K562 (cell line): ENCODE data around the gene SSBP2. TPM values are rescaled to one million over a fixed set of nuclear protein-coding genes. Genes with fewer than 3 reads are reported as not detected.
A peak's percentile ranks its signal among the peaks of the same experiment; 100 is the strongest.

Experiments
- ATAC-seq: fragments of 200-7000 bp; cut with Tn5 transposase; 3 replicates; pipeline ENCODE4 v1.9.1; 2020; ENCODE audit warnings: moderate library complexity
- BruUV-seq: library from RNA; stranded (reverse); fragments of 400-500 nt; replicated peaks from 2 replicates; lab custom pipeline; 2021; lab: Mats Ljungman, UMichigan
- CTCF ChIA-PET: fragments of 300-600 bp; formaldehyde crosslinking; extraction: SDS; loops from one replicate; lab custom pipeline; 2021; ENCODE audit warnings: low intra/inter-chr PET ratio; lab: Yijun Ruan, JAX
- POLR2A ChIA-PET: fragments of 300-600, 350-650 bp; sonication (Branson Sonifier 250); formaldehyde crosslinking; extraction: SDS; loops from one replicate; lab custom pipeline; 2021; ENCODE audit warnings: antibody characterized with exemption, inconsistent platforms; lab: Yijun Ruan, JAX
- DNase-seq, 4 experiments: peaks; one replicate each; pipeline versions ENCODE4 v3.0.0 to v3.0.0-alpha.2; 2011 to 2018; ENCODE audit warnings: low spot score in 3 of 4, mixed read lengths in 3 of 4; ENCODE audit errors: extremely low read depth in 1 of 4
- FAIRE-seq: peaks from 2 replicates; lab custom pipeline; 2011; peaks lifted over from hg19 to GRCh38; lab: Jason Lieb, UNC
- H2AFZ ChIP-seq: 2 replicates; pipeline ENCODE4 v1.6.0; 2011; ENCODE audit warnings: low read depth, low read length, control low read depth, inconsistent platforms
- H3K27ac ChIP-seq: fragments of 200-600 bp; 3 replicates; pipeline ENCODE4 v1.8.0; 2011; ENCODE audit warnings: low read depth, mild to moderate bottlenecking, control low read depth, inconsistent platforms, low read length, moderate library complexity, mixed read lengths; ENCODE audit errors: extremely low read depth
- H3K27me3 ChIP-seq, 2 experiments: fragments of 300-600 bp in 1 of 2; 2 replicates in 1 of 2; 3 replicates in 1 of 2; pipeline versions ENCODE4 v1.6.0 to v1.8.0; 2011; ENCODE audit warnings: inconsistent platforms in 2 of 2, low read length in 2 of 2, mild to moderate bottlenecking in 1 of 2, mixed read lengths in 1 of 2, moderate library complexity in 1 of 2; ENCODE audit not compliant: control insufficient read depth in 2 of 2, insufficient read depth in 2 of 2
- H3K36me3 ChIP-seq: fragments of 300-600 bp; 3 replicates; pipeline ENCODE4 v1.8.0; 2011; ENCODE audit warnings: mild to moderate bottlenecking, low read length, inconsistent platforms; ENCODE audit not compliant: control insufficient read depth, insufficient read depth
- H3K4me1 ChIP-seq, 2 experiments: fragments of 200-600 bp in 1 of 2; replicated peaks in 1 of 2; 2 replicates in 1 of 2; 3 replicates in 1 of 2; pipeline versions ENCODE4 v1.5.1 to v1.8.0; 2011; ENCODE audit warnings: inconsistent platforms in 2 of 2, low read length in 2 of 2, mild to moderate bottlenecking in 1 of 2, mixed read lengths in 1 of 2, moderate library complexity in 1 of 2; ENCODE audit not compliant: control insufficient read depth in 2 of 2, insufficient read depth in 2 of 2
- H3K4me2 ChIP-seq: 2 replicates; pipeline ENCODE4 v1.6.1; 2011; ENCODE audit warnings: low read length, control low read depth, inconsistent platforms, mixed read lengths; ENCODE audit not compliant: insufficient read depth
- H3K4me3 ChIP-seq: fragments of 200-600 bp; sonication (generic), shearing (Covaris generic); 2 replicates; pipeline ENCODE4 v1.5.1; 2016; ENCODE audit warnings: control low read depth, inconsistent platforms
- H3K79me2 ChIP-seq: fragments of 200-600 bp; 3 replicates; pipeline ENCODE4 v1.8.0; 2011; ENCODE audit warnings: low read length, inconsistent platforms; ENCODE audit not compliant: control insufficient read depth, insufficient read depth
- H3K9ac ChIP-seq, 2 experiments: 2 replicates each; pipeline versions ENCODE4 v1.6.0 to v1.6.1; 2011; ENCODE audit warnings: low read depth in 2 of 2, low read length in 2 of 2, control low read depth in 1 of 2, inconsistent platforms in 1 of 2, mild to moderate bottlenecking in 1 of 2, mixed read lengths in 1 of 2; ENCODE audit not compliant: insufficient read depth in 1 of 2
- H3K9me1 ChIP-seq: one replicate; pipeline ENCODE4 v1.6.0; 2011; ENCODE audit warnings: inconsistent platforms, mild to moderate bottlenecking, low read length, moderate library complexity; ENCODE audit not compliant: control insufficient read depth, insufficient read depth
- H3K9me3 ChIP-seq: replicated peaks from 2 replicates; pipeline ENCODE4 v1.5.1; 2011; ENCODE audit warnings: low read depth, low read length, inconsistent platforms; ENCODE audit not compliant: control insufficient read depth, insufficient read depth
- H4K20me1 ChIP-seq: replicated peaks from 2 replicates; pipeline ENCODE4 v1.6.1; 2011; ENCODE audit warnings: low read length, inconsistent platforms, mixed read lengths; ENCODE audit not compliant: control insufficient read depth, insufficient read depth
- ARID1B ChIP-seq: fragments of 450-650 bp; IDR thresholded peaks from 2 replicates; pipeline ENCODE4 v1.6.1; 2016; ENCODE audit warnings: antibody characterized with exemption, mild to moderate bottlenecking, inconsistent platforms
- DACH1 ChIP-seq: fragments of 450-650 bp; IDR thresholded peaks from 2 replicates; pipeline ENCODE4 v1.6.1; 2018; ENCODE audit not compliant: partially characterized antibody
- DPF2 ChIP-seq: fragments of 450-650 bp; IDR thresholded peaks from 2 replicates; pipeline ENCODE4 v1.6.1; 2016
- GATA2 ChIP-seq: sonication (generic); formaldehyde crosslinking; IDR thresholded peaks from 2 replicates; pipeline ENCODE4 v1.4.0; 2020; ENCODE audit warnings: mild to moderate bottlenecking, missing genetic modification reagents
- HDAC2 ChIP-seq: fragments of 450-650 bp; IDR thresholded peaks from 2 replicates; pipeline ENCODE4 v1.6.1; 2016; ENCODE audit warnings: mild to moderate bottlenecking
- NEUROD1 ChIP-seq: fragments of 150-350 bp; IDR thresholded peaks from 2 replicates; pipeline ENCODE4 v1.6.1; 2014; ENCODE audit warnings: borderline replicate concordance, low read length, low read depth; ENCODE audit not compliant: partially characterized antibody
- SMAD2 ChIP-seq: fragments of 150-350 bp; IDR thresholded peaks from 2 replicates; pipeline ENCODE4 v1.6.1; 2014; ENCODE audit warnings: low read depth, mild to moderate bottlenecking, low read length
- SRSF3 ChIP-seq: fragments of 200-400 bp; formaldehyde crosslinking; IDR thresholded peaks from 2 replicates; pipeline ENCODE4 v1.6.1; 2016; ENCODE audit warnings: mild to moderate bottlenecking, low read length, moderate library complexity; ENCODE audit not compliant: insufficient read depth
- TCF3 ChIP-seq: sonication (generic); formaldehyde crosslinking; IDR thresholded peaks from 2 replicates; pipeline ENCODE4 v1.4.0; 2020; ENCODE audit warnings: mild to moderate bottlenecking, missing genetic modification reagents
- TCF7L2 ChIP-seq: fragments of 150-350 bp; IDR thresholded peaks from 2 replicates; pipeline ENCODE4 v1.6.1; 2016; ENCODE audit warnings: low read depth, mild to moderate bottlenecking, low read length, moderate library complexity
- TGIF2 ChIP-seq: sonication (generic); formaldehyde crosslinking; IDR thresholded peaks from 2 replicates; pipeline ENCODE4 v1.8.1; 2022; ENCODE audit warnings: mild to moderate bottlenecking, missing genetic modification reagents, moderate library complexity
- ZNF592 ChIP-seq: fragments of 450-650 bp; IDR thresholded peaks from 2 replicates; pipeline ENCODE4 v1.6.1; 2017; ENCODE audit warnings: antibody characterized with exemption, mild to moderate bottlenecking
- WGBS: fragments of 100-300 bp; shearing (Covaris generic); methylation state at CpG from one replicate; pipeline ENCODE4 v1.1.6; 2016; ENCODE audit warnings: low coverage, mixed read lengths; ENCODE audit not compliant: insufficient coverage; ENCODE audit errors: missing lambda C conversion rate; 5-methylcytosine and 5-hydroxymethylcytosine counted together
- in situ Hi-C: fragments of 300-500 bp; cut with MboI; formaldehyde crosslinking; loops from 4 replicates; pipeline ENCODE4 v1.15.0; 2018; ENCODE audit warnings: inconsistent platforms, mixed read lengths
- intact Hi-C: fragments of 100-400 bp; cut with micrococcal nuclease; formaldehyde crosslinking; loops from 2 replicates; pipeline ENCODE4 v1.14.2; 2022
- polyA plus RNA-seq, 8 experiments: library from polyadenylated mRNA; depleted of rRNA in 4 of 8; stranded (reverse) in 5 of 8; unstranded in 3 of 8; fragments of >200 nt; fragmentation: Nextera tagmentation in 2 of 8; fragmentation: Illumina TruSeq in 1 of 8; extraction: Ambion mirVana in 2 of 8; extraction: Trizol in 1 of 8; gene quantifications; 2 replicates each; pipeline versions ENCODE4 v1.2.1 to v1.2.3, GENCODE V29; 2011 to 2014; ENCODE audit warnings: inconsistent platforms in 1 of 8, missing spikeins in 1 of 8
- total RNA-seq, 7 experiments: library from RNA; depleted of rRNA in 6 of 7; stranded (reverse); fragments of >200 nt in 6 of 7; fragmentation: Illumina TruSeq in 2 of 7; extraction: Trizol in 2 of 7; gene quantifications; 2 replicates each; pipeline versions ENCODE4 v1.2.1 to v1.2.3, GENCODE V29; 2011 to 2021; ENCODE audit warnings: low replicate concordance in 1 of 7
- TF ChIP-seq, protein P1 (sequence below): IDR thresholded peaks from 2 replicates; pipeline ENCODE4 v1.6.1; 2012; ENCODE audit warnings: low read depth, low read length, improper control_type of control experiment, borderline replicate concordance

Gene SSBP2
- total and polyA plus RNA-seq, 9 of the 15 experiments (the other 6 are each of a cell fraction or from before 2014, with no cell fraction given) = 22.3 to 133 (median 42.1) TPM

DNA sequence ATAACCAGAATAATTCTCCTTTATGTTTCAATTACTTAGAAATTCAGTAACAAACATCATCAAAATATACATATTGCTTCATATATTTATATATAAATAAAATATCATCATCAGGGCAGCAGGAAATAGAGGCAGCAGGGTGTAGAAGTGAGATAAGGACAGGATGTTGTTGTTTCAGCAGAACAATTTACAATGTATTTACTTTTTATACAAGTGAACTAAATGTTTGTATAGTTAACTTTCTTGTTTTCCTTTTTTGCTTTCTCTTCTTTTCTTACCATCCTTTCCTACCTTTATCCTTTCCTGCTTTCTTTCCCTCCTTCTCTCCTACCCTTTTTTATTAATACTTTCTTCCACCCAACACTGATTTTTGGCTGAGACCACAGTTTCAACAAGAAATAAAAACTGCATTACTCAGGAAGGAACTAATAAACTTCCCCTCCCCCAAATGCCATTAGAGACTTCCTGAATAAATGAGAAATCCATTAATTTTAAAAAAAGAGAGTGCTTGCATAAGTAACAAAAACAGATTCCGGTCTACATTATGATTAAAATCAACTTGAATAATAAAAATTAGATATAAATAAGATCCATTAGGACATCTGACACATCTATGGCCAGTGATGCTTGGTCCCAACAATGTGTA, 197.2 kb downstream of the SSBP2 start:
- no peak overlapping the region for H3K4me3 ChIP-seq
- CTCF ChIA-PET = no interaction called here
- TF ChIP-seq SMAD2 (no peak), ARID1B (0 out of 2 replicates have a peak, but pooled peaks have one; percentile 45), TCF3 (CRISPR knock-in tag) (no peak), NEUROD1 (no peak), ZNF592 (no peak), TCF7L2 (no peak), TGIF2 (CRISPR knock-in tag) (no peak), SRSF3 (no peak), DACH1 (peak; percentile 22), HDAC2 (no peak), GATA2 (CRISPR knock-in tag) (no peak), DPF2 (0 out of 2 replicates have a peak, but pooled peaks have one; percentile 48)
- TF ChIP-seq, protein P1, sequence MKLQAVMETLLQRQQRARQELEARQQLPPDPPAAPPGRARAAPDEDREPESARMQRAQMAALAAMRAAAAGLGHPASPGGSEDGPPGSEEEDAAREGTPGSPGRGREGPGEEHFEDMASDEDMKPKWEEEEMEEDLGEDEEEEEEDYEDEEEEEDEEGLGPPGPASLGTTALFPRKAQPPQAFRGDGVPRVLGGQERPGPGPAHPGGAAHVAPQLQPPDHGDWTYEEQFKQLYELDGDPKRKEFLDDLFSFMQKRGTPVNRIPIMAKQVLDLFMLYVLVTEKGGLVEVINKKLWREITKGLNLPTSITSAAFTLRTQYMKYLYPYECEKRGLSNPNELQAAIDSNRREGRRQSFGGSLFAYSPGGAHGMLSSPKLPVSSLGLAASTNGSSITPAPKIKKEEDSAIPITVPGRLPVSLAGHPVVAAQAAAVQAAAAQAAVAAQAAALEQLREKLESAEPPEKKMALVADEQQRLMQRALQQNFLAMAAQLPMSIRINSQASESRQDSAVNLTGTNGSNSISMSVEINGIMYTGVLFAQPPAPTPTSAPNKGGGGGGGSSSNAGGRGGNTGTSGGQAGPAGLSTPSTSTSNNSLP = no peak
- TF ChIP-seq, all 486 proteins: peak for 3
- Histone ChIP-seq H3K9me3 (no peaks in the 10 kb centered on the region), H3K79me2 (no peaks in the 10 kb centered on the region), H3K27ac (no peak overlapping the region), H3K9ac (no peak overlapping the region), H4K20me1 (no peaks in the 10 kb centered on the region), H3K4me1 (no peaks in the 10 kb centered on the region), H3K9me1 (no peaks in the 10 kb centered on the region), H3K27me3 (no peaks in the 10 kb centered on the region), H3K36me3 (0 out of 3 replicates have a peak, but pooled peaks cover 2% of the 10 kb centered on the region), H3K4me2 (no peak overlapping the region), H2AFZ (no peak overlapping the region)
- in situ Hi-C loops (no loop called here), intact Hi-C loops (no loop called here)
- ATAC-seq (no peak), FAIRE-seq (no peak), DNase-seq (no peak)
- POLR2A ChIA-PET = interaction anchor here (0.7 kb wide), 1 partner anchor 155 kb away, joined by 3 read pairs; no protein-coding TSS in a partner anchor
- 63% methylated on average over 1 of the region's 1 CpG for WGBS
- BruUV-seq = no TSS peak
